ENCODE measurements around the gene CCN5.

DNA sequence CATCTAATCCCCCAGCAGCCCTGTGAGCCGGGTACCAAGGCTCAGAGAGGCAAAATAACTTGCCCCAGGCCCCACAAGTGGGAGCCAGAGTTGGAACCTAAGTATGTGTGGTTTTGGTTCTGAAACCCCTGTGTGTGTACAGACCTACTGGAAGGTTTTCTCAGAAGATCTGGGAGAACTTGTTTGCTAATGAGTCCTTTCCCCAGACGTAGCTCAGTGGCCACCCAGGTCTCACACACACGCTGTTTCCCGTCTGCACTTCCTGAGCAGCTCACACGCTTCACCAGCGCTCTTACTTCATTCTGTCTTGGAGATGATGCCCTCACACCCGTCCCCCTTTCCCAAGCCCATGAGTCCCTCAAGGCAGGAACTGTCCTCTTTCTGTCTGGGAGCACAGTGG, 8.2 kb downstream of the CCN5 start:
- TF ChIP-seq, protein P1, sequence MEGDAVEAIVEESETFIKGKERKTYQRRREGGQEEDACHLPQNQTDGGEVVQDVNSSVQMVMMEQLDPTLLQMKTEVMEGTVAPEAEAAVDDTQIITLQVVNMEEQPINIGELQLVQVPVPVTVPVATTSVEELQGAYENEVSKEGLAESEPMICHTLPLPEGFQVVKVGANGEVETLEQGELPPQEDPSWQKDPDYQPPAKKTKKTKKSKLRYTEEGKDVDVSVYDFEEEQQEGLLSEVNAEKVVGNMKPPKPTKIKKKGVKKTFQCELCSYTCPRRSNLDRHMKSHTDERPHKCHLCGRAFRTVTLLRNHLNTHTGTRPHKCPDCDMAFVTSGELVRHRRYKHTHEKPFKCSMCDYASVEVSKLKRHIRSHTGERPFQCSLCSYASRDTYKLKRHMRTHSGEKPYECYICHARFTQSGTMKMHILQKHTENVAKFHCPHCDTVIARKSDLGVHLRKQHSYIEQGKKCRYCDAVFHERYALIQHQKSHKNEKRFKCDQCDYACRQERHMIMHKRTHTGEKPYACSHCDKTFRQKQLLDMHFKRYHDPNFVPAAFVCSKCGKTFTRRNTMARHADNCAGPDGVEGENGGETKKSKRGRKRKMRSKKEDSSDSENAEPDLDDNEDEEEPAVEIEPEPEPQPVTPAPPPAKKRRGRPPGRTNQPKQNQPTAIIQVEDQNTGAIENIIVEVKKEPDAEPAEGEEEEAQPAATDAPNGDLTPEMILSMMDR (IDR thresholded peaks at IDR 0.05): no peak
- TF ChIP-seq EZH2 (IDR thresholded peaks at IDR 0.05): no peak

Measured in neural progenitor cell (in vitro differentiated cells).